Spinal cord (tissue), 10 donors: ENCODE data around the gene OR6K3. TPM values are rescaled to one million over a fixed set of nuclear protein-coding genes. Genes with fewer than 3 reads are reported as not detected.
"Not testable (repeated sequence)": the region's sequence is repeated elsewhere in the genome, so short reads cannot be mapped to it uniquely, and the experiment has no call there.

Source experiments
- DNase-seq, 6 donors: peaks; one replicate each; pipeline versions ENCODE4 v3.0.0 to v3.0.0-alpha.2; 2013 to 2015; ENCODE audit warnings: low spot score in 6 of 6, low read depth in 4 of 6
- H3K27ac ChIP-seq: one replicate; pipeline ENCODE4 v1.5.1; 2013; ENCODE audit warnings: low read depth, low read length, control low read depth
- H3K27me3 ChIP-seq: one replicate; pipeline ENCODE4 v1.6.1; 2013; ENCODE audit warnings: low read length; ENCODE audit not compliant: control insufficient read depth, insufficient read depth
- H3K36me3 ChIP-seq: one replicate; pipeline ENCODE4 v1.6.1; 2013; ENCODE audit warnings: low read length; ENCODE audit not compliant: control insufficient read depth, insufficient read depth
- H3K4me1 ChIP-seq: one replicate; pipeline ENCODE4 v1.6.1; 2013; ENCODE audit warnings: low read length; ENCODE audit not compliant: control insufficient read depth, insufficient read depth
- H3K4me3 ChIP-seq: one replicate; pipeline ENCODE4 v1.5.1; 2013; ENCODE audit warnings: low read depth, low read length, control low read depth
- H3K9me3 ChIP-seq: one replicate; pipeline ENCODE4 v1.6.1; 2013; ENCODE audit warnings: low read length; ENCODE audit not compliant: control insufficient read depth, insufficient read depth
- WGBS: methylation state at CpG from one replicate; pipeline ENCODE4 v1.1.5; 2013; ENCODE audit warnings: missing lambda C conversion rate; ENCODE audit not compliant: insufficient coverage; 5-methylcytosine and 5-hydroxymethylcytosine counted together
- polyA plus RNA-seq, 2 donors: library from polyadenylated mRNA; unstranded; fragments of 120-200 nt; gene quantifications; one replicate each; pipeline ENCODE4 v1.2.1, GENCODE V29; 2013; ENCODE audit not compliant: insufficient read length in 2 of 2
- total RNA-seq, 2 donors: library from RNA; depleted of rRNA in 1 of 2; stranded (reverse); fragments of 120-200 nt in 1 of 2; fragments of >200 nt in 1 of 2; gene quantifications; one replicate each; pipeline versions ENCODE4 v1.2.3 to v1.2.4, GENCODE V29; 2013 to 2014
- donor health status: healthy.

Gene OR6K3
- total and polyA plus RNA-seq, 4 donors = not detected

- no peak overlapping the region for H3K4me3 ChIP-seq
- WGBS = 93% methylated on average over 5 of the region's 6 CpGs
- H3K27ac ChIP-seq = no peak overlapping the region
- H3K9me3 ChIP-seq = no peaks in the 10 kb centered on the region
- DNase-seq = no peak
- H3K4me1 ChIP-seq = no peaks in the 10 kb centered on the region
- H3K36me3 ChIP-seq = no peaks in the 10 kb centered on the region
- no peaks in the 10 kb centered on the region for H3K27me3 ChIP-seq
Observed at GRCh38 chr1:158717344-158717743, 3.2 kb downstream of the OR6K3 start.

- H3K27me3 ChIP-seq = no peaks in the 10 kb centered on the region
- WGBS = no CpG with 5 or more reads among the region's 1 CpG
- H3K36me3 ChIP-seq = no peaks in the 10 kb centered on the region
- H3K27ac ChIP-seq = no peak overlapping the region
- no peaks in the 10 kb centered on the region for H3K9me3 ChIP-seq
- no peak overlapping the region for H3K4me3 ChIP-seq
- H3K4me1 ChIP-seq = no peaks in the 10 kb centered on the region
- DNase-seq = no peak
Observed at GRCh38 chr1:158716335-158716734, 4.2 kb downstream of the OR6K3 start.

GRCh38 chr1:158714754-158715153 lies 5.8 kb downstream of the OR6K3 start:
- Histone ChIP-seq H3K36me3 (no peaks in the 10 kb centered on the region), H3K9me3 (no peaks in the 10 kb centered on the region), H3K27me3 (no peaks in the 10 kb centered on the region), H3K4me3 (no peak overlapping the region), H3K27ac (no peak overlapping the region), H3K4me1 (no peaks in the 10 kb centered on the region)
- DNase-seq = no peak
- no CpG with 5 or more reads among the region's 1 CpG for WGBS

DNA sequence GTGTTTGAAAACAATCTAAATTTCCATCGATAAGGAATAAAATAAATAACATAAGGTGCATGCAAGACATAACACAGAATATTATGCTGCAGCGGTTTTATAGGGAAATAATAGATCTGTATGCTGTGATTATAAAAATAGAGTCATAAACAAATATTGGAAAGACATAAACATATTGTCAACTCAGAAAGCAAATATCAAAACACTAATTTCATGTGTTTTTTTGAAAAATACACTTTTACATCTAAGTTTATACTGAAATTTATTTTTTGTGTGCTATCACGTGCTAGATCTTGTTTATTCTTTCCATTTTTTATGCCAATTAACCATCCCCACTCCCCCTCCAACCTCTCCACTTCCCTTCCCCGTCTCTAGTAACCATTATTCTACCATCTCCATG lies 9.4 kb downstream of the OR6K3 start:
- no peak overlapping the region for H3K27ac ChIP-seq
- no peaks in the 10 kb centered on the region for H3K36me3 ChIP-seq
- no peak overlapping the region for H3K4me3 ChIP-seq
- WGBS = 50% methylated on average over 1 of the region's 4 CpGs
- no peaks in the 10 kb centered on the region for H3K9me3 ChIP-seq
- H3K4me1 ChIP-seq = no peaks in the 10 kb centered on the region
- no peak for DNase-seq
- H3K27me3 ChIP-seq = no peaks in the 10 kb centered on the region

DNA sequence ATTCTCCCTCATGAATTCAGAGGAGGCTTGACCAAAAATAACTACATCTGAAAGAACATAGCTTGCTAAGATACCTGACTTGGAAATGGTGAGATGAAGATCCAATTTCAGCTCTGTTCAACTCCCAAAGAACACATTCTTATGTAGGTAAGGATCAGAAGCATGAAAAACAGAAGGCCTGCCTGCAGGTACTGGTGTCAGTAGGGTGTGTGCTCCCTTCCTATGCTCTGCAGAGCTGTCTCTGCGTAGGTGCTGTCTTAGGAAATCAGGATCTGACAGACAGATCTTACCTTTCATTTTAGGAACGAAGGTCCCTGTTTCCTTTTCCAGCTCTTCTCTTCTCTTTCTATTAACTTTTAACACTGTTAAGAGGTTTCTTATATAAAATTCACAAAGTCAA lies 14.4 kb downstream of the OR6K3 start:
- Histone ChIP-seq H3K27me3 (no peaks in the 10 kb centered on the region), H3K4me1 (no peaks in the 10 kb centered on the region), H3K4me3 (no peak overlapping the region), H3K36me3 (no peaks in the 10 kb centered on the region), H3K27ac (no peak overlapping the region), H3K9me3 (no peaks in the 10 kb centered on the region)
- DNase-seq = no peak
- WGBS = no CpG with 5 or more reads among the region's 2 CpGs

DNA sequence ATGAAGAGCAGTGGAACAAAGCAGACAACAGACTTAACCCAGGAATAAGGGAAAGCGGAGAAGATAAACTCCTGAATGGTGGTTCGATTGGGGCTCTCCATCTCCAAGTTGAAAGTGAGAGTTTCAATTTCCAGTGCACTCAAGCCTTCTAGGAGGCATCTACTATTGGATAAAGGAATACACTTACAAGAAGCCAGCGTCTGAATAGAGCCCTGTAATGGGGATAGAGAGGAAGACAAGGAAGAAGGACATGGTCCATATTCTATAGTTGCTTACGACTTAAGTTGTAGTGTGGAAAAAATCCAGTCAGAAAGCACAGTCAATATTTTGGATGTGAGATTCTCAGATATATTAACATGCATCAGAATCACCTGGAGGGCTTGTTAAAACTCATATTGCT lies 20.0 kb downstream of the OR6K3 start, which contains the start of gene OR6K2:
TSS of gene OR6K2 (minus strand) at position 101 of the 400 bp plus-strand sequence. CDS start at position 101, 0 bp downstream.
- no peak within 1 kb of the TSS for H3K27ac ChIP-seq
- H3K4me1 ChIP-seq = no peaks in the 10 kb centered on the region
- WGBS = 92% methylated on average over 2 of the region's 4 CpGs
- H3K9me3 ChIP-seq = no peaks in the 10 kb centered on the region
- H3K4me3 ChIP-seq = no peak within 1 kb of the TSS
- H3K27me3 ChIP-seq = no peaks in the 10 kb centered on the region
- no peak for DNase-seq
- no peaks in the 10 kb centered on the region for H3K36me3 ChIP-seq

DNA sequence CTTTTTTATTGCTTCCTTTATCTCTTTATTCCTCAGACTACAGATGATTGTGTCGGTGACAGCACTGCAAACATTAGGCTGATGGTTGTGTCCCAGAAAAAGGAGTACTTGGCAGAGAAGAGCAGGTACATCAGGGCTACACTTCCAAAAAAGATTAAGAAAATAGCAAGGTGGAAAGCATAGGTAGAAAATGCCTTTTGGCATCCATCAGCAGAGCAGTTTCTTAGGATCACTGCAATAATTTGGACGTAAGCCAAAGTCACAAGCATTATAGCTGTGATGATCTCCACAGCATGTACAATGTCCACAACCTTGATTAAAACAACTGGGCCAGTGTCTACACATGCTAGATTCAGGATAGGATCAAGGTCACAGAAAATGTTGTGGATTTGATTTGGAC lies 25.9 kb downstream of the OR6K3 start:
- Histone ChIP-seq H3K4me1 (no peaks in the 10 kb centered on the region), H3K9me3 (no peaks in the 10 kb centered on the region), H3K4me3 (no peak overlapping the region), H3K27ac (no peak overlapping the region), H3K27me3 (no peaks in the 10 kb centered on the region), H3K36me3 (no peaks in the 10 kb centered on the region)
- 100% methylated on average over 1 of the region's 2 CpGs for WGBS
- DNase-seq = peak in 1 of 6 donors; percentile 9

GRCh38 chr1:158692356-158692755 lies 28.2 kb downstream of the OR6K3 start:
- H3K27me3 ChIP-seq = no peaks in the 10 kb centered on the region
- H3K36me3 ChIP-seq = no peaks in the 10 kb centered on the region
- H3K4me3 ChIP-seq = no peak overlapping the region
- no peak overlapping the region for H3K27ac ChIP-seq
- no peaks in the 10 kb centered on the region for H3K4me1 ChIP-seq
- no peak for DNase-seq
- no peaks in the 10 kb centered on the region for H3K9me3 ChIP-seq

DNA sequence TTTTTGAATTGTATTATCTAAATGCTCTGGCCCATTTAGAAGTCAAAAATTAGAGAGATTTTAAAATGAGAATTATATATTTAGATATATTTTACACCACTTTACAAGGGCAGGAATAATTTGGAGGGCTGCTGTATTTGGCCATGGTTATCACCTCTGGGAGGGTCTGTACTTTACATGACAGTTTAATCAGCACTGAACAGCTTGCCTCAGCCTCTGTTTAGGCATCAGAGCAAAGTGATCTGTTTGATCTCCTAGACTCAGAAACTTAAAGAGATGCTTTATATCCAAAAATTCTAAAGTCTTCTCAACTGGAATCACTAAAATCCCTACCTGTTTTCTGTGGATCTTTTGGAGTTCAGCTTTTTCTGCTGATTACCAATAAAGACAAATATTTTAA lies 28.6 kb downstream of the OR6K3 start:
- no peak overlapping the region for H3K4me3 ChIP-seq
- H3K36me3 ChIP-seq = no peaks in the 10 kb centered on the region
- DNase-seq = no peak
- H3K9me3 ChIP-seq = no peaks in the 10 kb centered on the region
- no peaks in the 10 kb centered on the region for H3K27me3 ChIP-seq
- no peaks in the 10 kb centered on the region for H3K4me1 ChIP-seq
- H3K27ac ChIP-seq = no peak overlapping the region

- not testable (repeated sequence) for H3K4me1 ChIP-seq, H3K4me3 ChIP-seq, H3K36me3 ChIP-seq, DNase-seq, H3K27ac ChIP-seq, H3K9me3 ChIP-seq, H3K27me3 ChIP-seq
- WGBS = no CpG with 5 or more reads among the region's 1 CpG
Observed at GRCh38 chr1:158691149-158691548, 29.4 kb downstream of the OR6K3 start.
